ENCODE results near the gene FADS2. TPM values are rescaled to one million over a fixed set of nuclear protein-coding genes. Genes with fewer than 3 reads are reported as not detected.
A peak's percentile ranks its signal among the peaks of the same experiment; 100 is the strongest.

FADS2 gene
- total and polyA plus RNA-seq, 2 experiments from 2014 or later, result 5.2 to 5.5 TPM

DNA sequence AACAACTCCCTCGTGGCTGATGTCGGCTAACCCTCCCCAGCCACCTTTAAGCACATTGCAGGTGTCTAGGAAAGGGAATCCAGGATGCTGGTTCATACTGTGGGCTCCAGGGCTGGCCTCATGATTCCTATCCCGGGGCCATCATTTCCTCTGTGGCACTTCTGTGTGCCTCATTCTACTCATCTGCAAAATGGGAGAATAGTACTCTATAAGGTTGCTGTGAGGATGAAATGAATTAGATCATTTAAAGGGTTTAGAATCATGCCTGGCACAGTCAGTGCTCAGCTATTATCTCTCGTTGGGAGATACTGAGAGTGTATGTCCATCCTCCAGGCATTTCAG, 67.6 kb downstream of the FADS2 start:
- Histone ChIP-seq H3K27me3 (replicated peaks; ENCODE audit: insufficient read depth) (no peaks in the 10 kb centered on the region), H3K4me2 (ENCODE audit: unreplicated experiment) (no peak overlapping the region), H3K79me2 (ENCODE audit: insufficient read depth) (no peaks in the 10 kb centered on the region), H2AFZ (no peak overlapping the region), H3K36me3 (ENCODE audit: low read depth) (no peaks in the 10 kb centered on the region), H3F3A (ENCODE audit: insufficient read depth) (peaks cover 25% of the 10 kb centered on the region), H4K20me1 (ENCODE audit: insufficient read depth) (no peaks in the 10 kb centered on the region), H3K9me3 (ENCODE audit: low read depth) (no peaks in the 10 kb centered on the region), H3K4me3 (no peak overlapping the region), H3K9ac (no peak overlapping the region), H3K4me1 (ENCODE audit: insufficient read depth) (no peaks in the 10 kb centered on the region), H3K27ac (no peak overlapping the region), H3K9me2 (ENCODE audit: insufficient read depth) (no peaks in the 10 kb centered on the region)
- WGBS, 2 experiments (ENCODE audit: low coverage in 1 of 2, low lambda C conversion rate in 2 of 2, missing lambda C conversion rate in 2 of 2), result 74 to 80% methylated on average over 4 of the region's 4 CpGs
- in situ Hi-C loops (cut with MboI), result loop anchor here (10.0 kb wide), 1 partner anchor 189 kb away; no protein-coding TSS in a partner anchor
- TF ChIP-seq EZH2phosphoT487 (IDR thresholded peaks at IDR 0.05; ENCODE audit: insufficient read depth, low read depth) (no peak), EZH2 (IDR thresholded peaks at IDR 0.05; ENCODE audit: insufficient read depth, poor library complexity, severe bottlenecking) (no peak)
- no peak for DNase-seq

DNA sequence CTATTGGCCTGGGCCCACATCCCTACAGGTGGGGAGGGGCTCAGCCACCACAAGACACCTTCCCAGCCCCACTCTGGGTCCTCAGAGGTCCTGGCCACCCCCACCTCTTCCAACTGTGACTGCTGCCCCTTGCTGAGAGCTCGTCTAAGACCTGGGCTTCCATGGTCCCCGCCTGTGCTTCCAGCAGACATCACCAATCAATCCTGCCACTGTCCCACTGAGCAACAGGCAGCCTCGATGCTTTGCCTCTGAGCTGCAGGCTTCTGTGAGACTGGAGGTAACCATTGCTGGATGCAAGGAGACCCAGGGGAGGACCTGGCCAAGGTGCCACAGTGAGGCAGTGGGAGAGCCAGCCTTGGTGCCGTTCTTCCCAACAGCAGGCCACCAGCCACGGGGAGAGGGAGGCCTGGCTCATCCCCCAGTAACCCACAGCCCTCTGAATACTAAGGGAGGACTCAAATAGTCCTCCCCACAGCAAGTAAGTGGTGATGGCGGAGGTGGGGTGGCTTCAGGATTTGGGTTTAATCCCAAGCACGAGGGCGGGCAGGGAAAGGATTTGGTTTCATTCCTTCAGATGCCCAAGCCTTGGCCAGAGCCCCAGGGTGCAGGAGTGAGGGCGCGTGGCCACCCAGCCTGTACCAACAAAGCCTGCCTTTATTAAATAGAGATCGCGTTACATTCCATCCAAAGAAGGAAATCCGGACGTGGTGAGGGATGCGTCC, 68.7 kb downstream of the FADS2 start:
- no peak overlapping the region for H3K27ac ChIP-seq
- no peaks in the 10 kb centered on the region for H4K20me1 ChIP-seq (ENCODE audit: insufficient read depth)
- no peaks in the 10 kb centered on the region for H3K9me3 ChIP-seq (ENCODE audit: low read depth)
- H3K9me2 ChIP-seq (ENCODE audit: insufficient read depth), result no peaks in the 10 kb centered on the region
- peaks cover 25% of the 10 kb centered on the region for H3F3A ChIP-seq (ENCODE audit: insufficient read depth)
- in situ Hi-C loops (cut with MboI), result loop anchor here (10.0 kb wide), 1 partner anchor 188 kb away; no protein-coding TSS in a partner anchor
- no peaks in the 10 kb centered on the region for H3K79me2 ChIP-seq (ENCODE audit: insufficient read depth)
- no peaks in the 10 kb centered on the region for H3K4me1 ChIP-seq (ENCODE audit: insufficient read depth)
- TF ChIP-seq EZH2phosphoT487 (IDR thresholded peaks at IDR 0.05; ENCODE audit: insufficient read depth, low read depth) (no peak), EZH2 (IDR thresholded peaks at IDR 0.05; ENCODE audit: insufficient read depth, poor library complexity, severe bottlenecking) (no peak)
- no peak overlapping the region for H2AFZ ChIP-seq
- DNase-seq, result no peak
- H3K4me3 ChIP-seq, result no peak overlapping the region
- no peaks in the 10 kb centered on the region for H3K27me3 ChIP-seq (replicated peaks; ENCODE audit: insufficient read depth)
- no peak overlapping the region for H3K9ac ChIP-seq
- 83 to 85% methylated on average over 14 to 15 of the region's 15 CpGs for WGBS, 2 experiments (ENCODE audit: low coverage in 1 of 2, low lambda C conversion rate in 2 of 2, missing lambda C conversion rate in 2 of 2)
- no peaks in the 10 kb centered on the region for H3K36me3 ChIP-seq (ENCODE audit: low read depth)
- no peak overlapping the region for H3K4me2 ChIP-seq (ENCODE audit: unreplicated experiment)

DNA sequence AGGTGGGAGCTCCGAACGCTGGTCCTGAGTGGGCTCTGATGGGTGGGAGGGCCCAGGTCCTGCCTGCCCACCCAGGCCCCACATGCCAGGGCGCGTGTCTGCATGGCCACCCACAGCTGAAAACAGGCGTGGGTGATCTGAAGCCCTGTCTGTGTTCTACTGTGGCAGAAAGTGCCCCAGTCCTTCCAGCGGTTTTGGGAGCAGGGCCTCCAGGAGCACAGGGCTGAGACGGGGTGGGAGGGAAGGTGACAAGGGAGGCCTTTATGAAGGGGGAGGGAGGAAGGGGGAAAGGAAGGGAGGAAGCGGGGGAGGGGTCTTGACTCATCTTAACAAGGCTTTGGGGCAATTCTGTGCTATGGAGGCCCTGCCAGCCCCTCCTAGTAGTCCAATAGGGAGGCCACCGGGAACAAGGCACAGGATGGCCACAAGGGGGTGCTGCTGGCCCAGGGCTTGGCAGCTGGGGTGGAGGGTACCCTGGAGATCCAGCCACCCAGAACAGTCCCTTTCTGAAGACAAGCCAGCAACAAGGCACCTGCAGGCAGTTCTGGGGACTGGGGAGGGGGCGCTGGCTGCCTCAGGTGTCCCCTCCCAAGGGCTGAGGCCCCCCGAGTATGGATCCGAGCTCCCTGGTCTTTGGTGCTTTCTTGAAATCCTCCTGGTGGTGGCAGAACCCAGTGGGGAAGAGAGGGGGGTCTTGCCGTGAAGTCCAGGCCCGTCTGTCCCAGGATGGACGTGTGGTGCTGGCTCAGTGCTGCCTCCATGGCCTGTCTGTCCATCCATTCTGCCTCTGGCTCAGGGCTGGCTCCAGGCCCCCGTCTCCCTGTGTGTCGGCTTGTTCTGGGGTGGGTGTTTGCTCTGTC, 69.5 kb downstream of the FADS2 start:
- Histone ChIP-seq H3K4me3 (no peak overlapping the region), H3K9me2 (ENCODE audit: insufficient read depth) (no peaks in the 10 kb centered on the region), H3K4me1 (ENCODE audit: insufficient read depth) (no peaks in the 10 kb centered on the region), H4K20me1 (ENCODE audit: insufficient read depth) (no peaks in the 10 kb centered on the region), H3K9me3 (ENCODE audit: low read depth) (no peaks in the 10 kb centered on the region), H2AFZ (no peak overlapping the region), H3K27ac (no peak overlapping the region), H3K27me3 (replicated peaks; ENCODE audit: insufficient read depth) (no peaks in the 10 kb centered on the region), H3K9ac (no peak overlapping the region), H3F3A (ENCODE audit: insufficient read depth) (peaks cover 18% of the 10 kb centered on the region), H3K4me2 (ENCODE audit: unreplicated experiment) (no peak overlapping the region), H3K36me3 (ENCODE audit: low read depth) (no peaks in the 10 kb centered on the region), H3K79me2 (ENCODE audit: insufficient read depth) (no peaks in the 10 kb centered on the region)
- no peak for TF ChIP-seq EZH2phosphoT487 (IDR thresholded peaks at IDR 0.05; ENCODE audit: insufficient read depth, low read depth)
- no peak for TF ChIP-seq EZH2 (IDR thresholded peaks at IDR 0.05; ENCODE audit: insufficient read depth, poor library complexity, severe bottlenecking)
- in situ Hi-C loops (cut with MboI), result loop anchor here (10.0 kb wide), 1 partner anchor 187 kb away; no protein-coding TSS in a partner anchor
- 63 to 66% methylated on average over 16 to 17 of the region's 17 CpGs for WGBS, 2 experiments (ENCODE audit: low coverage in 1 of 2, low lambda C conversion rate in 2 of 2, missing lambda C conversion rate in 2 of 2)
- peak; percentile 70 for DNase-seq

DNA sequence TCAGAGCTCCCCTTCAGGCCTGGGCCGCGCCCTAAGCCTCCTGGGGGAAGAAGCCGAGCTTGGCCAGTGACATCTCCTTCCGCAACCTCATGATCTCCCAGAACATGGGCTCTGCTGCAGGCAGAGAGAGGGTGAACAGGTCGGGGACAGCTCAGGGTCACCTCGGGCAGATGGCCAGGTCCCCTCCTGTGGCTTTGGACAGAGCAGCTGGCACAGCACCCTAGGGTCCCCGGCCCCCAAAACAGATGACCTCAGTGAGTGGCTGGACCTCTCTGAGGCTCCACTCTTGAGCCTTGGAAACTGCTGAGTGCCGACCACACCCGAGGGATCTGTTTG, 70.1 kb downstream of the FADS2 start:
- in situ Hi-C loops (cut with MboI), result loop anchor here (10.0 kb wide), 1 partner anchor 187 kb away; no protein-coding TSS in a partner anchor
- 80 to 83% methylated on average over 9 of the region's 9 CpGs for WGBS, 2 experiments (ENCODE audit: low coverage in 1 of 2, low lambda C conversion rate in 2 of 2, missing lambda C conversion rate in 2 of 2)
- TF ChIP-seq EZH2phosphoT487 (IDR thresholded peaks at IDR 0.05; ENCODE audit: insufficient read depth, low read depth), result no peak
- no peak for TF ChIP-seq EZH2 (IDR thresholded peaks at IDR 0.05; ENCODE audit: insufficient read depth, poor library complexity, severe bottlenecking)

More for the DNA sequence above, 70.1 kb downstream of the FADS2 start:
- H3K27me3 ChIP-seq (replicated peaks; ENCODE audit: insufficient read depth), result no peaks in the 10 kb centered on the region
- H4K20me1 ChIP-seq (ENCODE audit: insufficient read depth), result no peaks in the 10 kb centered on the region
- no peaks in the 10 kb centered on the region for H3K4me1 ChIP-seq (ENCODE audit: insufficient read depth)
- DNase-seq, result no peak
- H3K4me3 ChIP-seq, result no peak overlapping the region
- H3K4me2 ChIP-seq (ENCODE audit: unreplicated experiment), result no peak overlapping the region
- H2AFZ ChIP-seq, result no peak overlapping the region
- no peak overlapping the region for H3K27ac ChIP-seq
- no peak overlapping the region for H3K9ac ChIP-seq
- H3K79me2 ChIP-seq (ENCODE audit: insufficient read depth), result no peaks in the 10 kb centered on the region
- H3K36me3 ChIP-seq (ENCODE audit: low read depth), result no peaks in the 10 kb centered on the region
- H3K9me3 ChIP-seq (ENCODE audit: low read depth), result no peaks in the 10 kb centered on the region
- H3K9me2 ChIP-seq (ENCODE audit: insufficient read depth), result no peaks in the 10 kb centered on the region
- peaks cover 12% of the 10 kb centered on the region; the same call in 1 of the 2 replicates for H3F3A ChIP-seq (ENCODE audit: insufficient read depth)

Data from GM23248 (cell line).